HG03064 (cell line): ENCODE results near the gene KYAT1.

ENCODE experiments used
- ATAC-seq: cut with Tn5 transposase; IDR thresholded peaks from one replicate; pipeline ENCODE4 v1.9.1; 2021; ENCODE audit warnings: low read depth; ENCODE audit not compliant: unreplicated experiment

Gene KYAT1

GRCh38 chr9:128909859-128910258, 28.1 kb upstream of the KYAT1 start:
- no peak for ATAC-seq

DNA sequence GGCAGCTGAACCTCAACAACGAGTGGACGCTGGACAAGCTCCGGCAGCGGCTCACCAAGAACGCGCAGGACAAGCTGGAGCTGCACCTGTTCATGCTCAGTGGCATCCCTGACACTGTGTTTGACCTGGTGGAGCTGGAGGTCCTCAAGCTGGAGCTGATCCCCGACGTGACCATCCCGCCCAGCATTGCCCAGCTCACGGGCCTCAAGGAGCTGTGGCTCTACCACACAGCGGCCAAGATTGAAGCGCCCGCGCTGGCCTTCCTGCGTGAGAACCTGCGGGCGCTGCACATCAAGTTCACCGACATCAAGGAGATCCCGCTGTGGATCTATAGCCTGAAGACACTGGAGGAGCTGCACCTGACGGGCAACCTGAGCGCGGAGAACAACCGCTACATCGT, 26.6 kb upstream of the KYAT1 start:
- ATAC-seq, result no peak

- ATAC-seq, result no peak
These were observed 25.0 kb upstream of the KYAT1 start for GRCh38 chr9:128906741-128907140.

DNA sequence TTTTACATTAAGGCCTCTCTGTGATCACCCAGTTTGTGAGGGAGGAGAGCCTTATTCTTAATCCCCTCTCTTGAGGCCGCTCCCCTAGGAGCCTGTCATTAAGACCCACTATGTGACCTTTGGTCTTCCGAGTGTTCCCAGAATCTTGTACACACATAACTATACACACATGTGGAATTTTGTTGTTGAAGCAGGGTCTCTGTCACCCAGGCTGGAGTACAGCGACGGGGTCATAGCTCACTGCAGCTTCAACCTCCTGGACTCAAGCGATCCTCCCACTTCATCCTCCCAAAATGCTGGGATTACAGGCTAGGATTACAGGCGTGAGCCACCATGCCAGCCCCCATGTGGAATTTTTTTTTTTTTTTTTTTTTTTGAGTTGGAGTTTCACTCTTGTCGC, 24.2 kb upstream of the KYAT1 start:
- ATAC-seq, result no peak

DNA sequence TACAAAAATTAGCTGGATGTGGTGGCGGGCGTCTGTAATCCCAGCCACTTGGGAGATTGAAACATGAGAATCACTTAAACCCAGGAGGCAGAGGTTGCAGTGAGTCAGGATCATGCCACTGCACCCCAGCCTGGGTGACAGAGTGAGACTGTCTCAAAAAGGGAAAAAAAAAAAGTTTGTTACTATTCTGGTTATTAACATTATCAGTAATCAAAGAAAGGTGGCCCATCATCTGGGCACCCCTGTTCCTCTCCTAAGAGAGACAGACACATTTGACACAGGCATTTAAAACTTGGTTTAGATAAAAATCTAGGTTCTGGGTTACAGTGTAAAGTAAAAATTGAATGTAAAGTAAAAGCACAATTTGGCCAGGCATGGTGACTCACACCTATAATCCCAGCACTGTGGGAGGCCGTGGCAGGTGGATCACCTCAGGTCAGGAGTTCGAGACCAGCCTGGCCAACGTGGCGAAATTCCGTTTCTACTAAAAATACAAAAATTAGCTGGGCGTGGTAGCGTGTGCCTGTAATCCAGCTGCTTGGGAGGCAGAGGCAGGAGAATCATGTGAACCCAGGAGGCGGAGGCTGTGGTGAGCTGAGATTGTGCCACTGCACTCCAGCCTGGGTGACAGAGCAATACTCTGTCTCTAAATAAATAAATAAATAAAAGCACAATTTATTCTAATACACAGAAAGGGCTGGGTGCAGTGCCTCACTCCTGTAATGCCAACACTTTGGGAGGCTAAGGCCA, 22.3 kb upstream of the KYAT1 start:
- no peak for ATAC-seq

GRCh38 chr9:128903079-128903461, 21.3 kb upstream of the KYAT1 start:
- no peak for ATAC-seq

DNA sequence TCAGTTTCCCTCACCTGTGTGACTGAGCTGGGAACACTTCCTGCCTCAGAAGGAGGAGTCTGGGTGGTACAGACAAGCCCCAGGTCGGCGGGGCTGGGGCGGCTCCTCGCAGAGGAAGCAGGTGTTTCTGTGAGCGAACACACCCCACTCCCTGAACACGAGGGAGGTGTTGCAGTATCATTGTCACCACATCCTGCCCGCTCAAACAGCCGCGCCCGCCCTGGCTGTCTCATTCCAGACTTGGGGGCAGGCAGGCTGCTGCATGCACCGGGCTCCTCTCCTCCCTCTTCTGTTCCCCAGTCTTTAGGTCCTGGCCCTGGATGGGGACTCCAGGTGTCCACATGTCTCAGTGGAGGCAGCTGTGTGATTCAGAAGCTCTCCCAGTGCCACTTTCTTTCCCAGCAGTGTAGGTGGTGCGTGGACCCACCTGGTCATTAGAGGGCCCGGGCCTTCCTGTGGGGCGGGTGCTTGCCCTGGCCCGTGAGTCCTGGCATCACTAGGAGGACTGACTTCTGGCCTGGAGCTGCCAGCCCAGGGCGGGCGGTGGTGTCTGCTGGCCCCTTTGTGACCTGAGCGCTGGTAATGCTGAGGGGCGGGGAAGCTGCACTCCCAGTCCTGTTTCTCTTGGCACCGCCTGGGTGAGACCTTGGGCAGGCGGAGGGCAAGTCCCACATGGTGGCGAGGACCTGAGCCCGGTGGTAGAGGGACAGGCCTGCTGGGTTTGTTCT, 20.8 kb upstream of the KYAT1 start:
- ATAC-seq, result peak; percentile 78

DNA sequence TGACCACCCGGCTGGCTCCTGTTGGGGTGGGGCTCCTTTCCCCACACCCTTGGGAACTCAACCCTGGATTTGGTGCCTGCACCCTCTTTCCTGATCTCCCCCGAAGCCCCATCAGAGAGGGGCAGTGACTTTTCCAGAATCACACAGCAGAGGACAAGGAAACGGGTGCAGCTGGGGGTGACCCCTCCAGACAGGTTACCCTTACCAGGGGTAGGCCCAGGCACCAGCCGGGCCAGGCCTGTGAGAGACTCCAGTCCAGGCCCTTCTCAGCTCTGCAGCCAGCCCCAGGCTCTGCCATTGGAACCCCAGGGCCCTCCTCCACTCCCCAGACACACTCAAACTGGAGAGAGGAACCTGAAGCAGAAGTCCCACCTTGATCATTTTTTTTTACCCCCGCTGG, 20.1 kb upstream of the KYAT1 start:
- ATAC-seq, result no peak

DNA sequence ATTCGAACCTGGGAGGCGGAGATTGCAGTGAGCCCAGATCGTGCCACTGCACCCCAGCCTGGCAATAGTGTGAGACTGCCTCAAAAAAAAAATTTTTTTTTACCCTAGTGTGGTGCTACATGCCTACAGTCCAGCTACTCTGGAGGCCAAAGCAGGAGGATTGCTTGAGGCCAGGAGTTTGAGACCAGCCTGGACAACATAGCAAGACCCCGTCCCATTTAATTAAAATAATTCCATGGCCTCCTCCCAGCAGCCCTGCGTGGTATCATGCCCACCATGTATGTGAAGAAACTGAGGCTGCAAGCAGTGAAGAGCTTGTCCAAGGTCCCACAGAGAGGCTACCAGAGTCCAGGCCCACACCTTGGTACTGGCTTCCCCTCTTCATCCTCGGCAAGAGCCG, 19.6 kb upstream of the KYAT1 start:
- ATAC-seq, result no peak

GRCh38 chr9:128899566-128900322, 18.0 kb upstream of the KYAT1 start:
- ATAC-seq, result no peak

- no peak for ATAC-seq
These were observed 17.3 kb upstream of the KYAT1 start for GRCh38 chr9:128898845-128899565.

DNA sequence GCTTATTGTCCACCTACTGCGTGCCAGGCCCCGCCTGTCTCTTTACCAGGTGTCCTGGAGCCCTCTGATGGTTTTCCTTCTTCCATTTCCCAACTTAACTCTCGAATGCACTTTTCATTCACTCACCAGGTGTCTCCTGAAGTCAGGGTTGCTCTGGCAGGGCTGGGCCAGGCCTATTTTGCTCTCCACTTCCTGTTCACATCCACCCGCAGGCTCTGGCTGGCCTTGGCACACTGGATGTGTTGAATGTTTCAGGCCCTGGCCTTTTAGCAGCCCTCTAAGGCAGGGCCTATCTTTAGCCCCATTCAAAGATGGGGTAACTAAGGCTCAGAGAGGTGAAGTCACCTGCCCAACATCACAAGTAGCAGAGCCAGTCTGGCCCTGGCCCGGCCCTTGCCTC, 16.6 kb upstream of the KYAT1 start:
- no peak for ATAC-seq

GRCh38 chr9:128895556-128895955, 13.8 kb upstream of the KYAT1 start:
- ATAC-seq, result no peak

DNA sequence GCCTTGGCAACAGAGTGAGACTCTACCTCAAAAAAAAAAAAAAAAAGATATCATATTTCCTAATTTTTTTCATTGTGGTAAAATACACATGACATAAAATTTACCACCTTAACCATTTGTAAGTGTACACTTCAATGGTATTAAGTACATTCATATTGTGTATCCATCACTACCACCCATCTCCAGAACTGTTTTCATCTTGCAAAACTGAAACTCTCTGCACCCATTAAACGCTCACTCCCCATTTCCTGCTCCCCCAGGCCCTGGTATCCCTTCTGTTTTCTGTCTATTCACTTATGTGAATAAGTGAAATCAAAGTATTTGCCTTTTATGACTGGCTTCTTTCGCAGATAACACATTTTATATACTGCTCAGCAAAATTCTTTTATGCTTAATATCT, 13.0 kb upstream of the KYAT1 start:
- ATAC-seq, result no peak

GRCh38 chr9:128893354-128893753, 11.6 kb upstream of the KYAT1 start:
- no peak for ATAC-seq

DNA sequence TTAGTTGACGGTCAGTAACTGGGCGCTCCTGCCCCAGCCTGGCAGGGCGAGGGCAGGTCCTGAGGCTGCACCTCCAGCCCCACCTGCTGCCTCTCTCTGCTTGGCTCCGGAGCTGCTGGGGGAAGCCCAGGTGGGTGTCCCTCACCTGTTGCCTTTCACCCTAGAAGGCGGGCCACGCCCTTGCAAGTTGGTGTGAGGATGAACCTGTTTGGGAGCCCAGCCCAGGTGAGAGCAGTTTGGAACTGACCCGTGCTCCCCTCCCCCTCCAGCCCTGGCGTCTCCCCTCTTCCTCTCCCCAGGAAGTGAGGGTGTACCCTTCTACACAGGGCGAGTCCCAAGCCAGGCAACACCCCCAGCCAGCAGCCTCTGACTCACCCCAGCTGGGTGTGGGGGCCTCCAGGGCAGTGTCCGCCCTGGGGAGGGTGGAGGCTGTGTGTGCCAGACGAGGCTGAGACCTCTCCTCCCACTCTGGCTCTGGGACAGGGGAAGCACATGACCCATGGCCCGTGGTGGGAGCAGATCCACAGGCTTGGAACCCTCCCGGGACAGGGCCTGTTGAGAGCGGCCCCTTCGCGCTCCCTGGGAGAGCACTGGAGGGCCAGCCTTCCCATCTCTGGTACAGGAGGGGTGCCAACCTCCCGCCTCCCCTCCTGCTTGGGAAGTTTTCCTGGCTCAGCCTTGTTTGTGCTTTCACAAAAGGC, 10.6 kb upstream of the KYAT1 start:
- no peak for ATAC-seq

DNA sequence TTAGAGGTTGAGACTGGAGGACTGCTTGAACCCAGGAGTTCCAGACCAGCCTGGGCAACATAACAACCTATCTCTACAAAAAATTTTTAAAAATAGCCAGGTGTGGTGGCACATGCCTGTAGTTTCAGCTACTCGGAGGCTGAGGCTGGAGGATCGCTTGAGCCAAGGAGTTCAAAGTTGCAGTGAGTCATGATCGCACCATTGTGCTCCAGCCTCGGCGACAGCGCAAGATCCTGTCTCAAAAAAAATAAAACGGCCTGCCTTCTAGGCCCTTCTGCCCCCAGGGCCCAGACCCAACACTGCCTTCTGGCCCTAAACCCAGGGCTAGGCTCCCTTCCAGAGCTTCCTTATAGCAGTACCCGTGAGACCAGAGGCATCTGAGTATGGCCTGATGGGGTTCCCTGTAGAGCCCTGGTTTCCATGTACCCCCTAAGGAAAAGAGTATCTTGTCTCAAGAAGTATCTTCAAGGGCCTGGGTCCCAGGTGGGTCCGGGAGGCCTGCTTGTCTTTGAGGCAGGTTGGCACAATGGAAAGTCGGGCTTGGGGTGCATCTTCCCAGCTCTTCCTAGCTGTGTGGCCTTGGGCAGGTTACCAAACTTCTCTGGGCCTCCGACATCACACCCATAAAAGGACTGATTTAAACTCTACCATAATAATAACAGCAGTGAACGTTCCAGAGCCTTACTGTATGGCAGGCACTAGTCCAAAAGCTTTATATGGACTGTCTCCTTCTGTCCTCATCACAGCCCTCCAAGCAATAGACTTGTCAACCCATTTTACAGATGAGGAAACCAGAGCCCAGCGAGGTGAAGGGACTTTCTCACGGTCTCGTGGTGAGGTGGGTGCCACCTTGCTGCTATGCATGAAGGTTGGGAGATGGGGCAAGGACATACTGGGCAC, 9.8 kb upstream of the KYAT1 start:
- ATAC-seq, result no peak

- ATAC-seq, result no peak
These were observed 6.2 kb upstream of the KYAT1 start for GRCh38 chr9:128887914-128888350.

DNA sequence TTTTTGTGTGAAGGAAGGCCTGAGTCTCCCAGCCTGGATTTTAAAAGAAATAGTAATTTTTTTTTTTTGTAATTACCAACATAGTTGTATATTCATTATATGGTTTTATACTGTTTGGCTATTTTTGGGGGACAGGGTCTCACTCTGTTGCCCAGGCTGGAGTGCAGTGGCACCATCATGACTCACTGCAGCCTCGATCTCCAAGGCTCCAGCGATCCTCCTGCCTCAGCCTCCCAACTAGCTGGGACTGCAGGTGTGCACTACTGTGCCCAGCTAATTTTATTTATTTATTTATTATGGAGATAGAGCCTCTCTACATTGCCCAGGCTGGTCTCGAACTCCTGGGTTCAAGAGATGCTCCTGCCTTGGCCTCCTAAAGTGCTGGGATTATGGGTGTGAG, 5.3 kb upstream of the KYAT1 start:
- no peak for ATAC-seq
